DMS153 treated with DMSO at 0.1 percent for 48 hours (cell line): Measurements from ENCODE around the gene FCGR3B.
"Not testable (repeated sequence)": the region's sequence is repeated elsewhere in the genome, so short reads cannot be mapped to it uniquely, and the experiment has no call there.

Source experiments
- DNase-seq: peaks from one replicate; lab custom pipeline; 2025; ENCODE audit not compliant: unreplicated experiment; lab: John Stamatoyannopoulos, UW

FCGR3B gene

GRCh38 chr1:161639203-161639602, 8.2 kb upstream of the FCGR3B start:
- not testable (repeated sequence) for DNase-seq

DNA sequence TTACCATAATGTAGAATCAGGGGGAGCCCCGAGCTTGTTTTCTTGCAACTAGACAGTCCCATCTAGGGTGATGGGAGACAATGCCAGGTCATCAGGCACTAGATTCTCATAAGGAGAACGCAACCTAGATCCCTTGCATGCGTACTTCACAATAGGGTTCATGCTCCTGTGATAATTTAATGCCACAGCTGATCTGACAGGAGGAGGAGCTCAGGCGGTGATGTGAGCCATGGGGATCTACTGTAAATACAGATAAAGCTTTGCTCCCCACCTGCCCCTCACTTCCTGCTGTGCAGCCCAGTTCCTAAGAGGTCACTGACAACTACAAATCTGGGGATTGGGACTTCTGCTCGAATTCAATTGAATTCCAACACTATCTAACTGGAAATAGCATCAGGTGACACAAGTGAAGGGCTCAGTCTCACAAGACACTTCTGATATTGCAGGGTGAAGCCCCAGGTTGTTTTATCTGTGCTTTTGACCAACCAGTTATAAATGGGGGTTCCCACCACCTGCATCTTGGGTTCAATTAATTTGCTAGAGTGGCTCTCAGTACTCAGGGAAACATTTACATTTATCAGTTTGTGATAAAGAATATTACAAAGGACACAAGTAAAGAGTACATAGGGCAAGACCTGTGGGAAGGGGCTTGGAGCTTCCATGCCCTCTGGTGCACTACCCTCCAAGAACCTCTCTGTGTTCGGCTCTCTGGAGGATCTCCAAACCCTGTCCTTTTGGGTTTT, 7.4 kb upstream of the FCGR3B start:
- not testable (repeated sequence) for DNase-seq

- not testable (repeated sequence) for DNase-seq
Observed at GRCh38 chr1:161636976-161637375, 6.0 kb upstream of the FCGR3B start.

- not testable (repeated sequence) for DNase-seq
Observed at GRCh38 chr1:161636189-161636782, 5.3 kb upstream of the FCGR3B start.

- DNase-seq, result not testable (repeated sequence)
Observed at GRCh38 chr1:161634993-161635392, 4.0 kb upstream of the FCGR3B start.

DNA sequence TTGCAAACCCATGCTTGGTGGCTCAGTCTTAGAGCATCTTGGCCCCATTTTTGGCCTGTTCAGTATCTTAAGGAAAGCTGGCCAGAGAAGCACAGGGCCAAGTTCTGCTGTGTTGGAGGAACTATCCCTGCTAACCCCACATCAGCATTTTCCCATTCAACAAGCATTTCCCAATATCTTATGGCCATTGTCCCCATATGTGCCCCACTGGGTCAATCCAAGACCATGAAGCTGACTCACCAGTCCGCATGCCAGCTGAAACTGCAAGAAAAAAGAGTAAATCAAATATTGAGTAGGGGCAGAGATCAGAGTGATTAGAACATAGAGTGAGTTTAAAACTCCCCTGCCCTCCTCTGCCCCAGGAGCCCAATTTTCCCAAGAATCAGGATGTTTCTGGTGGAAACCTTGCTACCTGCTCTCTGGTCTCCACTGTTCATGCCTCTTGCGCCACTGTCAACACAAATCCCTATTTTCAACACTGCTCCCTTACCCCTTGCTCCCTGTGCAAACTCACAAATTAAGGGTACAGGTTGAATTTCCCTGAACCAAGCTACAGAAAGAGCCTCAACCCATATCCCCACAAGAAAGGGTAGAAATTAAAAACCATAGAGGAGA, 741 bp downstream of the FCGR3B start:
- not testable (repeated sequence) for DNase-seq

DNA sequence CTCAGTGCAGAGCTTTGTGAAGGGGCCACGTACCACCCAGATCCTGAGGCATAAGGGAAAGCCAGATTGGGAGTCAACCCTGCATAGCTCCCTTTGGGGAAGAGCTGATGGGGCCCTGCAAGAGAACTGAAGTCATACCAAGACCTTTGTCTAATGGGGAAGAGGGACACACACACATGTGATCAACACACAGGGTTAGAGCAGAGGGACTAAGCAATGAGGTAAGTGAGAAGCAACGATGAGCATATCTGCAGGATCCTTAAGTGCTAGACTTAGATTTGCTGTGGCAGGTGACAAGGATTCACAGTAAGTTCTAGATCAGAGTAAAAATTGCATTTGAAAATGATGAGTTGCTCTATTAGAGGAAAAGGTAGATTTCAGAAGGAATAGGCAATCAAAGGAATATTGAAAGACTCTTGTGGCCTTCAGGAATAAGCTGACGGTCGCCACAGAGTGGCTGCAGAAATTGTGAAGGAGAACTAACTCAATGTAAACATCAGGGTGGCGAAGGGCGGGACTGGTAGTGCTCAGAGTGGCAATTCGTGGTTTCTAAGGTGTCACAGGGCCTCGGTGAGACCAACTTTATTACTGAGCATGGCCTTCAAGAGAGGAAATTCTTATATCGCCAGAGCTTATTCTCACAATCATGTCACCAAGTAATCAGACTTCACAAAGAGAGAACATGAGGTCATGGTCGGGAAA, 4.4 kb downstream of the FCGR3B start:
- not testable (repeated sequence) for DNase-seq

- DNase-seq, result not testable (repeated sequence)
Observed at GRCh38 chr1:161624605-161625004, 6.4 kb downstream of the FCGR3B start.

GRCh38 chr1:161623401-161624051, 7.5 kb downstream of the FCGR3B start:
- DNase-seq, result not testable (repeated sequence)

- DNase-seq, result not testable (repeated sequence)
Observed at GRCh38 chr1:161622054-161622453, 8.9 kb downstream of the FCGR3B start.

GRCh38 chr1:161621181-161622000, 9.6 kb downstream of the FCGR3B start:
- not testable (repeated sequence) for DNase-seq

GRCh38 chr1:161620399-161620798, 10.6 kb downstream of the FCGR3B start:
- not testable (repeated sequence) for DNase-seq

GRCh38 chr1:161618517-161618916, 12.5 kb downstream of the FCGR3B start:
- not testable (repeated sequence) for DNase-seq

- not testable (repeated sequence) for DNase-seq
Observed at GRCh38 chr1:161616417-161616816, 14.6 kb downstream of the FCGR3B start.

- DNase-seq, result not testable (repeated sequence)
Observed at GRCh38 chr1:161613142-161613514, 17.8 kb downstream of the FCGR3B start.

DNA sequence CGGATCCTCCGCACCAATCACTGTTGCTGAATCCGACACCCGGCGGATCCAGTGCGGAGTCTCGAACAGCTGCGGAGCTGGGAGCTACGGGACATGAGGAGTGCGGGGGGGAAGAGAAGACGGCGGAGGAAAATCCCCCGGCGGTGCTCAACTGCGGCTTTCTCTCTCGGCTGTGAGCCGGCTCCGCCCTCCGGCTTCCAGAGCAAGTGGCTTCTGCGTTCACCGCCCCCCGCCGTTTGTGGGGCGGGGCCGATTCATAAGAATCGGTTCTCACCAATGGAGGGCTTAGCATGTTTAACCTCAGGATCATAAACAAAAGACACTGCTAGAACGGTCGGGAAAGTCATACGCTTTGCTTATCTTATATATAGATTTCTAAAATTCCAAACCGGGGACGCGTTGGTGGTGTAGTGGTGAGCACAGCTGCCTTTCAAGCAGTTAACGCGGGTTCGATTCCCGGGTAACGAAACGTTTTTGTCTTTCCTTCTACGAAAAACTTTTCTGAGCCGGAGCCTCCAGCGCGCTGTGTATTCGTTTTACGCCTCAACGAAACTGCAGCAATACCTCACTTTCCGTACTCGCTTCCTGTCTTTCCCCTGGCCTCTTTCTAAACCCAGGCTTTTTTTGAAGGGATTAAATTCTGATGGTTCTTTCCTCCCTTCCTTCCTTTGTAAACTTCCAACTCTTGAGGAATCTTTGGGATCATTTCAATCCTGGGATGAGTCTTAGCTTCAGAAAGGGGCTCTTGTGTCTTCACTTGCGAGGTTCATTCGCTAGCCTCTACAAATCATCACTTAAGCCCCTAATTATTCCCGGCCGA, 18.4 kb downstream of the FCGR3B start:
- DNase-seq, result peak; percentile 100

- not testable (repeated sequence) for DNase-seq
Observed at GRCh38 chr1:161611866-161612321, 19.1 kb downstream of the FCGR3B start.

DNA sequence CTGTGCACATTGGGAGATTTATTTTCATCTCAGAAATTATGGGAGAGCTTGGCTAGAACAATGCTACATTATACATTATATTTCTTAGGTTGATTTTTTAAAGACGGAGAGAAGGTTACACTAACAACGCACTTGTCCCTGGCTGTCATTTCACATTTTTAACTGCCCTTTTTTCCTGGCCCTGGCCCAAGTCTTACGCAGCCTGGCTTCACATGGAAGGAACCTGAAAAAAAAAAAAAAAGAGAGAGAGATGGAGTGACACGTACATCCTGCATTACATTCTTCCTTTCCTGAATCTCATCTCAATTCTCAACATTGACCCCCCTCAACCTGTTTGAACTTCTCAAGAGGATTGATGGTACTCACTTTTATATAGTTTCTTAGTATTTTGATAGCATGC, 20.8 kb downstream of the FCGR3B start:
- DNase-seq, result not testable (repeated sequence)
